HepG2 (cell line): ENCODE data around the gene ZFPL1. TPM values are rescaled to one million over a fixed set of nuclear protein-coding genes. Genes with fewer than 3 reads are reported as not detected.

ENCODE experiments used
- ATRX ChIP-seq: sonication (generic); formaldehyde crosslinking; IDR thresholded peaks from 2 replicates; pipeline ENCODE4 v1.4.0; 2020; ENCODE audit warnings: missing genetic modification reagents, borderline replicate concordance
- DNMT3B ChIP-seq: conservative IDR thresholded peaks from 2 replicates; pipeline ENCODE4 v1.6.1; 2016; ENCODE audit warnings: missing biosample characterization, control low read depth
- ERF ChIP-seq: IDR thresholded peaks from 2 replicates; pipeline ENCODE4 v1.6.1; 2018; ENCODE audit warnings: missing biosample characterization, missing genetic modification reagents
- KAT8 ChIP-seq: IDR thresholded peaks from 2 replicates; pipeline ENCODE4 v1.6.1; 2016; ENCODE audit warnings: missing genetic modification reagents, missing compliant biosample characterization
- KIAA2018 ChIP-seq: sonication (generic); formaldehyde crosslinking; IDR thresholded peaks from 2 replicates; pipeline ENCODE4 v1.5.0; 2020; ENCODE audit warnings: mild to moderate bottlenecking, missing genetic modification reagents, borderline replicate concordance
- NFIC ChIP-seq: IDR thresholded peaks from 2 replicates; pipeline ENCODE4 v1.6.1; 2012; ENCODE audit warnings: mild to moderate bottlenecking, low read length, inconsistent platforms
- PTBP1 ChIP-seq: fragments of 200-400 bp; formaldehyde crosslinking; IDR thresholded peaks from 2 replicates; pipeline ENCODE4 v1.6.1; 2018; ENCODE audit warnings: low read length, low read depth; ENCODE audit not compliant: poor library complexity, severe bottlenecking
- RAD51 ChIP-seq: fragments of 450-650 bp; IDR thresholded peaks from 2 replicates; pipeline ENCODE4 v1.6.1; 2016; ENCODE audit warnings: borderline replicate concordance
- RCOR2 ChIP-seq: IDR thresholded peaks from 2 replicates; pipeline ENCODE4 v1.6.1; 2016; ENCODE audit warnings: missing biosample characterization, missing genetic modification reagents
- SP1 ChIP-seq, 2 experiments: fragments of 450-650 bp in 1 of 2; sonication (generic) in 1 of 2; formaldehyde crosslinking in 1 of 2; IDR thresholded peaks; 2 replicates each; pipeline versions ENCODE4 v1.4.0 to v1.6.1; 2016 to 2020; ENCODE audit warnings: missing genetic modification reagents in 1 of 2
- TCF12 ChIP-seq, 2 experiments: fragments of 450-650 bp in 1 of 2; sonication (generic) in 1 of 2; formaldehyde crosslinking in 1 of 2; IDR thresholded peaks; 2 replicates each; pipeline versions ENCODE4 v1.6.1 to v1.8.0; 2017 to 2022; ENCODE audit warnings: antibody characterized with exemption in 1 of 2, mild to moderate bottlenecking in 1 of 2, missing genetic modification reagents in 1 of 2, moderate library complexity in 1 of 2
- TEAD3 ChIP-seq: optimal IDR thresholded peaks from 2 replicates; pipeline ENCODE3; 2016; ENCODE audit warnings: borderline replicate concordance
- TGIF2 ChIP-seq: IDR thresholded peaks from 2 replicates; pipeline ENCODE4 v1.6.1; 2016; ENCODE audit warnings: control low read depth, missing compliant biosample characterization
- ZFP90 ChIP-seq: sonication (generic); formaldehyde crosslinking; IDR thresholded peaks from 2 replicates; pipeline ENCODE4 v1.8.0; 2022; ENCODE audit warnings: missing genetic modification reagents, mild to moderate bottlenecking, inconsistent platforms, borderline replicate concordance
- ZNF335 ChIP-seq: sonication (generic); formaldehyde crosslinking; IDR thresholded peaks from 2 replicates; pipeline ENCODE4 v1.4.0; 2020; ENCODE audit warnings: missing genetic modification reagents
- ZNF350 ChIP-seq: sonication (generic); formaldehyde crosslinking; IDR thresholded peaks from 2 replicates; pipeline ENCODE4 v1.4.0; 2020; ENCODE audit warnings: mild to moderate bottlenecking, low read depth, missing genetic modification reagents, borderline replicate concordance
- ZNF703 ChIP-seq: sonication (generic); formaldehyde crosslinking; IDR thresholded peaks from 2 replicates; pipeline ENCODE4 v1.5.1; 2020; ENCODE audit warnings: missing genetic modification reagents, mild to moderate bottlenecking, moderate library complexity, borderline replicate concordance
- ZNF740 ChIP-seq: sonication (generic); formaldehyde crosslinking; IDR thresholded peaks from 2 replicates; pipeline ENCODE4 v1.4.0; 2020; ENCODE audit warnings: missing genetic modification reagents
- ZNF776 ChIP-seq: sonication (generic); formaldehyde crosslinking; IDR thresholded peaks from 2 replicates; pipeline ENCODE4 v1.4.0; 2020; ENCODE audit warnings: mild to moderate bottlenecking, missing genetic modification reagents
- ZNF883 ChIP-seq: sonication (generic); formaldehyde crosslinking; IDR thresholded peaks from 2 replicates; pipeline ENCODE4 v1.5.1; 2020; ENCODE audit warnings: mild to moderate bottlenecking, missing genetic modification reagents; ENCODE audit errors: not compliant biosample characterization
- ZSCAN12 ChIP-seq: sonication (generic); formaldehyde crosslinking; IDR thresholded peaks from 2 replicates; pipeline ENCODE4 v1.9.0; 2021; ENCODE audit warnings: mild to moderate bottlenecking, missing genetic modification reagents
- polyA plus RNA-seq, 8 experiments: library from polyadenylated mRNA; depleted of rRNA in 3 of 8; stranded (reverse) in 7 of 8; unstranded in 1 of 8; fragments of >200 nt; fragmentation: Illumina TruSeq in 4 of 8; extraction: Trizol in 4 of 8; gene quantifications; 2 replicates each; pipeline versions ENCODE4 v1.2.1 to v1.2.3, GENCODE V29; 2011 to 2016; ENCODE audit warnings: low read depth in 4 of 8, missing spikeins in 1 of 8, mixed read lengths in 1 of 8; ENCODE audit not compliant: insufficient read depth in 1 of 8
- total RNA-seq, 5 experiments: library from RNA; depleted of rRNA; stranded (reverse); fragments of >200 nt; fragmentation: Illumina TruSeq; extraction: Trizol; gene quantifications; 2 replicates each; pipeline ENCODE4 v1.2.3, GENCODE V29; 2016; ENCODE audit warnings: low read depth in 1 of 5

ZFPL1 gene
- total and polyA plus RNA-seq, 2 of the 13 experiments (the other 11 are each of a cell fraction or from before 2014, with no cell fraction given): 32.2 to 56.0 TPM

- peak; percentile 47 for TF ChIP-seq ZFP90 (CRISPR knock-in tag)
- TF ChIP-seq ZNF883 (CRISPR knock-in tag): peak; percentile 66
- no peak for TF ChIP-seq RAD51
- no peak for TF ChIP-seq ATRX (CRISPR knock-in tag)
- peak; percentile 96 for TF ChIP-seq TGIF2 (CRISPR knock-in tag)
- TF ChIP-seq ZNF335: no peak
- no peak for TF ChIP-seq SP1 (IDR thresholded peaks at IDR 0.05)
- TF ChIP-seq SP1 (CRISPR knock-in tag; IDR thresholded peaks at IDR 0.05): peak; percentile 97
- peak; percentile 85 for TF ChIP-seq ERF (CRISPR knock-in tag)
- peak; percentile 90 for TF ChIP-seq ZNF350 (CRISPR knock-in tag)
- no peak for TF ChIP-seq KIAA2018 (CRISPR knock-in tag)
- TF ChIP-seq RCOR2 (CRISPR knock-in tag): no peak
- TF ChIP-seq ZNF776 (CRISPR knock-in tag): 0 out of 2 replicates have a peak, but pooled peaks have one; percentile 64
- TF ChIP-seq PTBP1: no peak
- peak; percentile 93 for TF ChIP-seq DNMT3B (CRISPR knock-in tag)
- peak; percentile 91 for TF ChIP-seq TEAD3 (CRISPR knock-in tag)
- no peak for TF ChIP-seq ZNF740 (CRISPR knock-in tag)
- TF ChIP-seq ZSCAN12 (CRISPR knock-in tag): 0 out of 2 replicates have a peak, but pooled peaks have one; percentile 26
- no peak for TF ChIP-seq NFIC
- peak; percentile 97 for TF ChIP-seq KAT8 (CRISPR knock-in tag)
- TF ChIP-seq ZNF703: no peak
- no peak for TF ChIP-seq TCF12 (IDR thresholded peaks at IDR 0.05)
- peak; percentile 63; the same call in 1 of the 2 replicates for TF ChIP-seq TCF12 (CRISPR knock-in tag; IDR thresholded peaks at IDR 0.05)
These were observed 38.1 kb downstream of the ZFPL1 start, which contains the start of the genes FAU and MRPL49 (continued) for GRCh38 chr11:65121865-65122696.
